Endothelial cell of umbilical vein (primary cell): ENCODE results near the gene ULK2. TPM values are rescaled to one million over a fixed set of nuclear protein-coding genes. Genes with fewer than 3 reads are reported as not detected.

Experiments
- BruUV-seq: library from RNA; stranded (reverse); fragments of 400-500 nt; replicated peaks from 2 replicates; lab custom pipeline; 2021; lab: Mats Ljungman, UMichigan
- CTCF ChIA-PET: fragments of 300-600, 350-600 bp; sonication (Branson Sonifier 250); formaldehyde crosslinking; loops from one replicate; lab custom pipeline; 2021; ENCODE audit warnings: antibody characterized with exemption, inconsistent platforms; lab: Charles Lee
- POLR2A ChIA-PET: fragments of 300-600, 350-600 bp; sonication (Branson Sonifier 250); formaldehyde crosslinking; loops from one replicate; lab custom pipeline; 2021; ENCODE audit warnings: antibody characterized with exemption, inconsistent platforms; lab: Charles Lee
- DNase-seq: peaks from one replicate; pipeline ENCODE4 v3.0.0-alpha.2; 2011; ENCODE audit warnings: low read depth, low spot score
- FAIRE-seq: peaks from 2 replicates; lab custom pipeline; 2011; peaks lifted over from hg19 to GRCh38; lab: Jason Lieb, UNC
- H2AFZ ChIP-seq: 2 replicates; pipeline ENCODE4 v1.6.0; 2012; ENCODE audit warnings: low read depth, low read length, control low read depth, inconsistent platforms
- H3K27ac ChIP-seq: 2 replicates; pipeline ENCODE4 v1.5.1; 2011; ENCODE audit warnings: low read depth, mild to moderate bottlenecking, control low read depth, low read length, moderate library complexity; ENCODE audit not compliant: insufficient read depth
- H3K27me3 ChIP-seq, 2 experiments: 2 replicates each; pipeline versions ENCODE4 v1.6.0 to v1.6.1; 2011; ENCODE audit warnings: low read length in 2 of 2, mixed read lengths in 1 of 2; ENCODE audit not compliant: control insufficient read depth in 2 of 2, insufficient read depth in 2 of 2
- H3K36me3 ChIP-seq, 2 experiments: 2 replicates in 1 of 2; 3 replicates in 1 of 2; pipeline ENCODE4 v1.5.1; 2011; ENCODE audit warnings: low read length in 2 of 2, mild to moderate bottlenecking in 1 of 2, moderate library complexity in 1 of 2; ENCODE audit not compliant: control insufficient read depth in 2 of 2, insufficient read depth in 2 of 2; ENCODE audit errors: extremely low read depth in 1 of 2
- H3K4me1 ChIP-seq: 3 replicates; pipeline ENCODE4 v1.5.1; 2011; ENCODE audit warnings: mild to moderate bottlenecking, low read length; ENCODE audit not compliant: control insufficient read depth, insufficient read depth; ENCODE audit errors: extremely low read depth
- H3K4me2 ChIP-seq: 2 replicates; pipeline ENCODE4 v1.6.1; 2011; ENCODE audit warnings: low read length, control low read depth, mixed read lengths; ENCODE audit not compliant: insufficient read depth
- H3K4me3 ChIP-seq, 3 experiments: fragments of 200-600 bp in 1 of 3; sonication (generic), shearing (Covaris generic) in 1 of 3; replicated peaks in 1 of 3; 2 replicates each; pipeline ENCODE4 v1.5.1; 2011 to 2016; ENCODE audit warnings: control low read depth in 3 of 3, low read length in 3 of 3, mild to moderate bottlenecking in 2 of 3, inconsistent platforms in 1 of 3, low read depth in 1 of 3, moderate library complexity in 1 of 3; ENCODE audit not compliant: insufficient read depth in 1 of 3
- H3K79me2 ChIP-seq: 2 replicates; pipeline ENCODE4 v1.6.0; 2012; ENCODE audit warnings: low read length, inconsistent platforms; ENCODE audit not compliant: control insufficient read depth, insufficient read depth
- H3K9ac ChIP-seq: replicated peaks from 2 replicates; pipeline ENCODE3; 2011; ENCODE audit warnings: low read length, control low read depth; ENCODE audit not compliant: insufficient read depth; ENCODE audit errors: extremely low read depth
- H3K9me1 ChIP-seq: replicated peaks from 3 replicates; pipeline ENCODE4 v1.6.0; 2011; ENCODE audit warnings: mild to moderate bottlenecking, low read length; ENCODE audit not compliant: control insufficient read depth, insufficient read depth; ENCODE audit errors: extremely low read depth
- H3K9me3 ChIP-seq: replicated peaks from 2 replicates; pipeline ENCODE4 v1.5.1; 2012; ENCODE audit warnings: low read length, inconsistent platforms; ENCODE audit not compliant: control insufficient read depth, insufficient read depth
- H4K20me1 ChIP-seq: replicated peaks from 2 replicates; pipeline ENCODE3; 2011; ENCODE audit warnings: mild to moderate bottlenecking, low read length; ENCODE audit not compliant: control insufficient read depth, insufficient read depth; ENCODE audit errors: extremely low read depth
- CTCF ChIP-seq, 2 donors: IDR thresholded peaks; 1 replicate in 1 of 2; 2 replicates in 1 of 2; pipeline ENCODE4 v1.5.1; 2011; ENCODE audit warnings: low read length in 2 of 2, mild to moderate bottlenecking in 2 of 2, moderate library complexity in 2 of 2, control low read depth in 1 of 2, inconsistent platforms in 1 of 2, low read depth in 1 of 2; ENCODE audit not compliant: insufficient read depth in 1 of 2; ENCODE audit errors: extremely low read depth in 1 of 2
- EZH2 ChIP-seq: IDR thresholded peaks from 2 replicates; pipeline ENCODE4 v1.6.1; 2012; ENCODE audit warnings: borderline replicate concordance, low read depth, mild to moderate bottlenecking, moderate library complexity, low read length, inconsistent platforms; ENCODE audit not compliant: severe bottlenecking
- FOS ChIP-seq: IDR thresholded peaks from 2 replicates; pipeline ENCODE4 v1.6.1; 2011; ENCODE audit warnings: mild to moderate bottlenecking, low read length, moderate library complexity, borderline replicate concordance; ENCODE audit not compliant: insufficient read depth
- GATA2 ChIP-seq: IDR thresholded peaks from 2 replicates; pipeline ENCODE4 v1.7.0; 2011; ENCODE audit warnings: low read depth, mild to moderate bottlenecking, moderate library complexity, mixed read lengths, low read length; ENCODE audit not compliant: insufficient read length, insufficient read depth
- JUN ChIP-seq: IDR thresholded peaks from 2 replicates; pipeline ENCODE4 v1.6.1; 2011; ENCODE audit warnings: borderline replicate concordance, low read depth; ENCODE audit not compliant: insufficient read length, insufficient read depth
- MAX ChIP-seq: IDR thresholded peaks from 2 replicates; pipeline ENCODE4 v1.6.1; 2011; ENCODE audit not compliant: insufficient read depth, insufficient read length
- MYC ChIP-seq: IDR thresholded peaks from one replicate; pipeline ENCODE4 v1.6.1; 2011; ENCODE audit warnings: mild to moderate bottlenecking, low read depth, low read length
- POLR2A ChIP-seq: IDR thresholded peaks from 2 replicates; pipeline ENCODE4 v1.6.1; 2012; ENCODE audit warnings: low read depth, mild to moderate bottlenecking, control low read depth, low read length
- POLR2AphosphoS5 ChIP-seq: IDR thresholded peaks from 2 replicates; pipeline ENCODE4 v1.6.1; 2012; ENCODE audit warnings: low read depth, mild to moderate bottlenecking, control low read depth, low read length, moderate library complexity; ENCODE audit not compliant: insufficient read depth
- dilution Hi-C: fragments of 300-500 bp; cut with MboI; formaldehyde crosslinking; loops from one replicate; pipeline ENCODE4 v1.15.0; 2019; ENCODE audit warnings: low sequenced_read_pairs; ENCODE audit not compliant: extremely low pct_ligation_motif_present
- intact Hi-C: fragments of 100-400 bp; cut with micrococcal nuclease; formaldehyde crosslinking; loops from one replicate; pipeline ENCODE4 v1.10.0; 2022
- polyA plus RNA-seq, 4 experiments: library from polyadenylated mRNA; depleted of rRNA in 3 of 4; stranded (reverse) in 3 of 4; unstranded in 1 of 4; fragments of >200 nt; gene quantifications; 2 replicates each; pipeline versions ENCODE4 v1.2.1 to v1.2.3, GENCODE V29; 2011 to 2012; ENCODE audit warnings: missing spikeins in 1 of 4
- total RNA-seq: library from RNA; stranded (reverse); gene quantifications from 2 replicates; pipeline ENCODE4 v1.2.3, GENCODE V29; 2021

The ULK2 gene
- total and polyA plus RNA-seq, 2 donors (not counting 3 experiments of a cell fraction or from before 2014, with no cell fraction given): 19.3 to 26.7 TPM

GRCh38 chr17:19787733-19788357 is 79.9 kb downstream of the ULK2 start:
- no peak for FAIRE-seq
- peaks cover 0 to 9% of the 10 kb centered on the region in 2 experiments for H3K36me3 ChIP-seq
- TF ChIP-seq EZH2: no peak
- POLR2A ChIA-PET: no interaction called here
- no peaks in the 10 kb centered on the region for H3K79me2 ChIP-seq
- no peak overlapping the region for H3K9ac ChIP-seq
- H4K20me1 ChIP-seq: no peaks in the 10 kb centered on the region
- H3K4me1 ChIP-seq: no peaks in the 10 kb centered on the region
- no peaks in the 10 kb centered on the region for H3K9me3 ChIP-seq
- H2AFZ ChIP-seq: no peak overlapping the region
- H3K4me3 ChIP-seq: no peak overlapping the region
- H3K27ac ChIP-seq: no peak overlapping the region
- DNase-seq: no peak
- no peaks in the 10 kb centered on the region for H3K9me1 ChIP-seq
- no peak overlapping the region for H3K4me2 ChIP-seq
- CTCF ChIA-PET: no interaction called here
- intact Hi-C loops: no loop called here
- H3K27me3 ChIP-seq: no peaks in the 10 kb centered on the region
- dilution Hi-C loops: no loop called here
- no TSS peak for BruUV-seq

GRCh38 chr17:19785854-19786253 is 81.9 kb downstream of the ULK2 start:
- CTCF ChIA-PET: no interaction called here
- intact Hi-C loops: no loop called here
- Histone ChIP-seq H3K9me1 (no peaks in the 10 kb centered on the region), H4K20me1 (no peaks in the 10 kb centered on the region), H3K79me2 (no peaks in the 10 kb centered on the region), H3K27me3 (no peaks in the 10 kb centered on the region), H3K4me1 (no peaks in the 10 kb centered on the region), H3K27ac (no peak overlapping the region), H3K9ac (no peak overlapping the region), H3K4me2 (no peak overlapping the region), H2AFZ (no peak overlapping the region), H3K9me3 (no peaks in the 10 kb centered on the region), H3K4me3 (no peak overlapping the region), H3K36me3 (peaks cover 0 to 12% of the 10 kb centered on the region in 2 experiments)
- TF ChIP-seq POLR2AphosphoS5 (no peak), JUN (no peak), FOS (no peak), POLR2A (no peak), GATA2 (no peak), MYC (no peak), MAX (no peak), CTCF (IDR thresholded peaks at IDR 0.05; ENCODE audit: extremely low read depth in 1 of 2, insufficient read depth in 1 of 2, low read depth in 1 of 2, low read length in 2 of 2) (no peak), EZH2 (no peak)
- POLR2A ChIA-PET: no interaction called here
- no TSS peak for BruUV-seq
- DNase-seq: no peak
- dilution Hi-C loops: no loop called here
- no peak for FAIRE-seq
